ENCODE measurements around the gene CEP41.
A peak's percentile ranks its signal among the peaks of the same experiment; 100 is the strongest.
"Not testable (repeated sequence)": the region's sequence is repeated elsewhere in the genome, so short reads cannot be mapped to it uniquely, and the experiment has no call there.

Gene CEP41

DNA sequence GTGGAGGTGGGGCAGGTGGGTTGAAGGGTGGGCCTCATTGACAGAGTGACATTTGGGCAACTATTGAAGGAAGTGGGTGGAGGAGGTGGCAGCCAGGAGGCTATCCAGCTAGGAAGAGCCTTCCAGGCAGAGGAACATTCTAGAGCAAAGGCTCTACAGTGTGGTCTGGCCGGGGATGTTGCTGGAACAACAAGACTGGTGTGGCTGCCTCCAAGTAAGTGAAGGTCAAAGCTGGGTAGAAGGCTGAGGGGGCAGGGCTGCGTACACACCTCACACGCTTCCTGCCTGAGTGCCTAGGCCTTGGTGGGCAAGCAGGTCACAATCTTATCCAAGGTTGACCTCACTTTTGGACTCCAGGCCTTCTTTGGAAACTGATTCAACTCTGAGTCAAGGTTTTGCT is 53.9 kb downstream of the CEP41 start:
- no peak for DNase-seq

DNA sequence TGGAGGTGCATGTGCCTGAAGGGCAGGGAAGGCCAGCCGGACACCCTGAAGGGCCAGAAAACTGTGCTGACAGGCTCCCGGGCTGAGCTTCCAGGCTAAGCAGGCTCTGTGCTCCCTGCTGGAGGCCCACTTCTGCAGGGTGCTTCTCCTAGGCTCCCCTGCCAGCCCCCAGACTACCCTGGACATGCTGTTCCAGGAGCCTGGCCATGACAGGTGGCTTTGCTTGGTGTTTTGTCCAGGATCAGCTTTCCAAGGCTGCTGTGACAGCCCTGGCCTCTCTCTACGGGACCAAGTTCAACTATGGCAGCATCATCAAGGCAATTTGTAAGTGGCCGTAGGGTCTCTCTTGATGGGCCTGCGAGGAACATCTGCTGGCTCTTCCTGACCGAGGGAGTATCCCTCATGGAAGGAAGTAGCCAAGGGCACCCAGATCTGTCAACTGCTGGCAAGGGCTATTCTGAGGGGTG is 55.2 kb downstream of the CEP41 start:
- no peak for DNase-seq

- DNase-seq = no peak
These were observed 55.8 kb downstream of the CEP41 start for GRCh38 chr7:130384841-130385599.

- no peak for DNase-seq
These were observed 56.4 kb downstream of the CEP41 start for GRCh38 chr7:130384371-130384801.

DNA sequence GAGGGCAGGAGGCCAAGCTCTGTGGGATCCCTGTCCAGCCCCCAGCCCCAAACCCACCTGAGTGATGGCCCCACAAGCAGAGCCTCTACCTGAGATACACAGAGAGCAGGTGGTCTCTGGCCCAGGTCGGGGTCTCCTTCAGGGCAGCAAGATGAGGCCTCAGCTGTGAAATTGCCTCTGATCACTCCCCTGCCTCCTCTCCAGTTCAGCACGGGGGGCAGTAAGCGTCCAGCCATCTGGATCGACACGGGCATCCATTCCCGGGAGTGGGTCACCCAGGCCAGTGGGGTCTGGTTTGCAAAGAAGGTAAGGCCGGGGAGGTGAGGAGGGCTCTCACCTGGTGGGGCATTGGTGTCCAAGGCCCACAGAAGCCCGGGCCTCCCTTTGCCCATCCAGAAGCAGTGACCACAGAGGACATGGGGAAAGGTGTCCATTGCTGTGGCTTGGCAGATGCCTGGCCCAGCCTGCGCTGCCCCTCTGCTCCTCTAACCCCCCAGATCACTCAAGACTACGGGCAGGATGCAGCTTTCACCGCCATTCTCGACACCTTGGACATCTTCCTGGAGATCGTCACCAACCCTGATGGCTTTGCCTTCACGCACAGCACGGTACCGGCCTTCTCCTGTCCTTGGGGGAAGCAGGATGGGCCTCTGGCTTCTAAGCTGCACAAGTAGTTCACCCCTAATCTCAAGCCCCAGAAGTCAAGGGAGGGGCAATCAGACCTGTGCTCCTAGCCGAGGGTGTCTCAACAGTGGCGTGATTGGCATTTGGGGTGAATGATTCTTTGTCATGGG is 57.4 kb downstream of the CEP41 start:
- DNase-seq = no peak

DNA sequence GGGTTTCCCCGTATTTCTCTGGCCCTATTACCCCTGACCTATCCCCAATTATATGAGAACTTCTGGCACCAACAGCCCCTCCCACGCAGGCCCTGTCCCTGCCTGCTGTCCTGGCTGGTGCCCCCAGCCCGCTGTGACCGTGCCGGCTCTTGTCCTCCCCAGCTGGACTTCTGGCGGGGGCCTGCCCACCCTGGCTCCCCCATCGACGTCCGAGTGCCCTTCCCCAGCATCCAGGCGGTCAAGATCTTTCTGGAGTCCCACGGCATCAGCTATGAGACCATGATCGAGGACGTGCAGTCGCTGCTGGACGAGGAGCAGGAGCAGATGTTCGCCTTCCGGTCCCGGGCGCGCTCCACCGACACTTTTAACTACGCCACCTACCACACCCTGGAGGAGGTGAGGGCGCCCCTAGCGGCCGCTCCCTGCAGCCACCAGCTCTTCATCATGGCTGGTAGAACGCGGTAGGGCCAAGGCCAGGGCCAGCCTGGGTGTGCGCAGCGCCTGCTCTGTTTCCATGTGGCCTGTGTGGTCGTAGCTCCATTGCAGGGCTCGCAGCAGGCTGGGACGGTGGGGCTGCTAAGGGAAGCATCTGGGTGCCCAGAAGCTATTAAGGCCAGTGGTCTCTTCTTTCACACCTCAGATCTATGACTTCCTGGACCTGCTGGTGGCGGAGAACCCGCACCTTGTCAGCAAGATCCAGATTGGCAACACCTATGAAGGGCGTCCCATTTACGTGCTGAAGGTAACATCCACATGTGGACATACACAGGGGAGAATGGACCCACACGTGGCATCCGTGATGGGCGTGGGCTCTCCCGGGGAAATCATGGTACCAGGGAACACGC is 59.1 kb downstream of the CEP41 start:
- DNase-seq = no peak

- no peak for DNase-seq
These were observed 59.9 kb downstream of the CEP41 start for GRCh38 chr7:130380861-130381455.

DNA sequence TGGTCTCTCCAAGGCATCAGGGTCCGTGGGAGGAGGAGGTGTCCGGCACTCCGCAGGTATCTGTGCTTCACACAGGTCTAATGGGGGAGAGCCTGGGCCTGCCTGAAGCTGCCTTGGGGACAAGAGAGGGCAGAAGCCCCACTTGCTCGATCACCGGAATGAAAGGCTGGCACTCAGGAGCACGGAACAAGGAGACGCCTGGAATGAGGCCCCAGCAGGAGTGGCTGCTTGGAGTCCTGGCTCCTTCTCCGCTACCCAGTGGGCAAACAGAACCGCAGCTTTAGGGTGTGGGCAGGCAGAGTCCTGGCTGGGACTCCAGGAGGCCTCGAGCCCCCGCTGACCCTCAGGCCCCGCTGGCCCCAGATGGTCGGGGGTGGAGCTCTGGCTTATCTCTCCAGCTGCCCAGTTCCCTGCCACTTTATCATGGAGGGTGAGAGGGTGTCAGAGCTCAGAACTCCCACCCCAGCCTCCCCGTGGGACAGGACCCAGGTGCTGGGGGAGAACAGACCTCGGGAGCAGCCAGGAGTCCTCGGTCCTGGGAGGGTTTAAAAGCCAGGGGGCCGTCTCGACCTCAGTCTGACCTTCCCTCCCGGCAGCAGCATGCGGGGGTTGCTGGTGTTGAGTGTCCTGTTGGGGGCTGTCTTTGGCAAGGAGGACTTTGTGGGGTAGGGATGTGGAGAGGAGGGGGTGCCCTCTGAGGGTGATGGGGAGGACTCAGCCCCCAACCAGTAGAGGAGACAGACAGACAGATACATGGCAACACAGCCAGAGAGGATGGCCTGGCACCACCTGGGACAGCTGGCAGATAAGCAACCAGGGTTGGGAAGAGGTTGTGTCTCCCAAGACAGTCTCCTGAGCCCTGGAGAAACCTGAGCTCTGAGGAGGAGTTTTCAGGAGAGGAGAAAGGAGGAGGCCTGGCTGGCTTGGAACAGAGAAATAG is 60.6 kb downstream of the CEP41 start, which contains the start of gene CPA1:
TSS of gene CPA1 (plus strand) at position 574 of the 940 bp plus-strand sequence. CDS start at position 601, 27 bp downstream.
- no peak for DNase-seq

GRCh38 chr7:130379532-130379920 is 61.3 kb downstream of the CEP41 start:
- DNase-seq = no peak

DNA sequence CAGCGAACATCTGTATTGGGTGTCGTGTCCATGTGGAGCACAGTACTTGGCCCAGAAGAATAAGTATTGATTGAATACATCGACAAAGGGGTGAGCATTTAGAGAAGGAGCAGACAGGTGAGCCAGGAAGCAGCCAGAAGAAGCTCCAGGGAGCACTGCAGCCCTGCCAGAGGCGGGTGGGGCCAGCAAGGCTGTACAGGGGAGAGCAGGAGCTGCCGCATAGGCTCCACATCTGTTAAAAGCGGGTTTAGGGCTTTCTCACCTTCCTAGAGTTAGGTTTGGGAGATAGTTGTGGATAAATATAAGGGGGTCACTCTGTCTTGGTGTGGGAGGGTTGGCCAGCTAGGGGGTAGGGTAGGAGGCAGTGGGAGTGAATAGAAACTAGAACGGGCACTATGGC is 61.8 kb downstream of the CEP41 start:
- DNase-seq = no peak

- no peak for DNase-seq
These were observed 63.6 kb downstream of the CEP41 start for GRCh38 chr7:130377178-130377577.

DNA sequence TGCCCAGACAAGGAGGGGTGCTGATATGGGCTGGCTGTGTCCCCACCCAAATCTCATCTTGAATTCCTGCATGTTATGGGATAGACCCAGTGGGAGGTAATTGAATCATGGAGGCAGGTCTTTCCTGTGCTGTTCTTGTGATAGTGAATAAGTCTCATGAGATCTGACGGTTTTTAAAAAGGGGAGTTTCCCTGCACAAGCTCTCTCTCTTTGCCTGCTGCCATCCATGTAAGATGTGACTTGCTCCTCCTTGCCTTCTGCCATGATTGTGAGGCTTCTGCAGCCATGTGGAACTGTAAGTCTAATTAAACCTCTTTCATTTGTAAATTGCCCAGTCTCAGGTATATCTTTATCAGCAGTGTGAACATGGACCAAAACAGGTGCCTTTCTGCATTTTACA is 64.4 kb downstream of the CEP41 start:
- DNase-seq = not testable (repeated sequence)

DNA sequence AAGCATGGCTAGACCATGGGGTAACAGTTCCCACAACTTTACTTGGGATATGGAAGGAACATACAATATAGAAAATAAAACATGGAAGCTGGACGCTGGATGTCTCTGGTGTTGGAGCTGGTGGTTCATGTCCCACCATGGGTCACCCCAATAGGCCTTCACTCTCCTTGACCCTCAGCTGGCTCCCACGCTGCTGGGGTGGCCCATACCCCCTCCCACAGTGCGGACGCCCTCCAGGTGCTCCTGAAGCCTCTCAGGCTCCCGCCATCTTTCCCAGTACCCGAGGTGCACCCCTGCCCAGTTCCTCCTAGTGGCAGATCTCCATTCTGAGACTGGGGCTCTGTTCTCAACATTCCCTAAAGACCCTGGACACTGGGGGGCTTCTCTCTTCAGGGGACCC is 66.3 kb downstream of the CEP41 start:
- no peak for DNase-seq

DNA sequence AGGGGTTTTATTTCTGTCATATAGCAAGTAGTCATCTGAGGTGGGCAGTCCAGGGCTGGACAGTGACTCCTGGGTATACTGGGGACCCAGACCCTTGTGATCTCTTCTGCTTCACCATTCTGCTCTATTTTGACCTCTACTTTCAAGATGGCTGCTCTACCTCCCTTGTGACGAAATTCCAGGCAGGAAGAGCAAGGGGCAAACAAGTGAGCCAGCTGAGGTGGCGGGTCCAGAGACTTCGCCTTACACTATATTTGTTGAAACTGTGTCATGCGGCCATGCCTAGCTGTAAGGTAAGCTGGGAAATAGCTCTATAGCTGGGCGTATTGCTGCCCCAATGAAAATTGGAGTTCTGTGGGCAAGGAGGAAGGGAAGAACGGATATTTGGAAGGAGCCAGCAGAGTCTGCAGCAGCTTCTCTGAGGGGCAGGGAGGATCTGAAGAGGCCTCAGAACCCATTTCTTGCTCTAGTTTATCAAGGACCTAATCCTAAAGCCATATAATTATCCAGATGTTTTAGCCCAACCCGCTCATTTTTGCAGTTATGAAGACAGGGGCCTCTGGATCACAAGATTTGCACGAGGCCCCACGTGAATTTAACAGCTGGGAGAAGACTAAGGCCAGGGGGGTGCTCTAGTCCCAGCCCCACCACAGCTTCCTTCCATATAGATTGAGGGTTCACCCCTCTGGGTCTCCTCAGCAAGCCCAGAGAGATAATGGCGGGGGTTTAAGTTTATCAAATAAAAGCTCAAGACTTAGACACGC is 68.2 kb downstream of the CEP41 start:
- no peak for DNase-seq

DNA sequence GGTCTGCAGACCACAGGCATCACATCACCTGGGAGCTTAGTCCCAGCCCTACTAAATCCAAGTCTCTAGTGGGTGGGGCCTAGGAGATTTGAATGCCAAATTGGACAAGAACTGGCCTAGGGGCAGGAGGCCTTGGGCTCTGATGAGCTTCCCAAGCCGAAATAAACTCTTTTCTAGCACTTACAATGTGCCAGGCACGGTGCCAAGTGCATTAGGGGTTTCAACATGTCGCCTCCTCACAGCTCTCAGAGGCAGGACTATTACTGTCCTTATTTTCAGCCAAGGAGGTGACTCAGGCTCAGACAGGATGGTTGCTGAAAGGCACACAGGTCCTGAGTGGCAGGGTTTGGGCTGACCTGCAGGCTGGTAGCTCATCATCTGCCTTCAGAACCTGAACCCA is 69.8 kb downstream of the CEP41 start:
- no peak for DNase-seq

DNA sequence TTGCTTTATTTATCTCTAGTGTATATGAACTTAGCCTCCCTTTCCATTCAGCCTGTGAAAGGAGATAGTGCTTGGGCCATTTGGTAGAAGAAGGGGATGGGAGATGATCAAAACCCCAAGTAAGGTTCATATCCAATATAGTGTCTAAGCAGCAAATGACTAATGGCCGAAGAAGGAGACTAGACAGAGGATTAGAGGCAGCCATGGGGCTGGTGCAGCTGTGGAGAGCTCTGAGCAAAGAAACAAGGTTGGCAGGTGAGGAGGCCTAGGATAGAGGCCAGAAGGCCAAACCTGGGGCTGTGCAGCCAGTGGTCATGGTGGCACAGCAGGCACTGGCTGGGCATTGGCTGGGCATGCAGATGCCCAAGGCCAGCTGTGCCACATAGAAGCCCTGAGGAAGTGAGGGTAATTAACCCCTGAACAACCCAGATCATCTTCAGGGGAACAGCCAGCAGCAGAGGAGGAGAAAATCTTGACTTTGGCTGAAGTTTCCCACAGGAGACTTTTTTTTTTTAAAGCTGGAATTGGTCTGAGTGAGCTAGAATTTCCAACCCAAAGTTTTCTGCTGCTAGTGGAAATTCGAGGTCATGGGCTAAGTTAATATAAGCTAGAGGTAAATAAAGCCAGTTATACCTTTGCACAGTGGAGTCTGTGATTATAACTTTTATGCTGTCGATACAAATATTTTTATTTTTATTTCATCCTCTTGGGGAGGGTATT is 70.8 kb downstream of the CEP41 start:
- DNase-seq = no peak

DNA sequence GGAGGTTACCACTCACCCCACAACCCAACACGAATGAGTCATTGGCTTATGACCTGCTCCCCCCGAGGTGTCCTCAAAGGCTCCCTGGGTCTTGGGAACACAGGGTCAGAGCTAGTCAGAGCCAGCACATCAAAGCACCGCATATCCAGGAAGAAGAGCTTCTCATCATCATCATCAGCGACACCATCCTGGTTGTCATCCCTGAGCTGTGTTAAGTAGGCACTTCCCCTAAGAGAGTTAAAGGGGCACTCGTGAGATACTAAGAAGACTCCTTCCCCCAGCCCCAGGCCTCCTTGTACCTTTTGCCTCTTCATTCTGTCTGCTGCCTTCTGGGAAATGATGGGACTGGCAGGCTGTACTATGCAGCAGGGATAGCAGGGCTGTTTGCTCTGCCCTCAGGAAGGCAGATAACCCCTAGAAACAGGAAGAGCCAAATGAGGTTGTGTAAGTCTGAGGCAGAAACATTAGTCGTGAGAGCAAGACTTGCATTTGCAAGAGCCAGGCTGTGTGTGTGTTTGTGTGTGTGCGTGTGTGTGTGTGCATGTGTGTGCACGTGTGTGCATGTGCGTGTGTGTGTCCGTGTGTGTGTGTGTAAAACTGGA is 71.6 kb downstream of the CEP41 start:
- peak in 1 of 3 experiments; percentile 26 for DNase-seq

GRCh38 chr7:130367836-130368746 is 72.7 kb downstream of the CEP41 start:
- DNase-seq = no peak
